Ovary (tissue), 9 donors: Measurements from ENCODE around the gene CFAP70. TPM values are rescaled to one million over a fixed set of nuclear protein-coding genes. Genes with fewer than 3 reads are reported as not detected.

Experiments used
- DNase-seq, 5 donors: peaks; one replicate each; pipeline ENCODE4 v3.0.0-alpha.2; 2019 to 2020
- H3K27ac ChIP-seq, 2 donors: fragments of 200-600 bp; one replicate each; pipeline versions ENCODE4 v1.5.1 to v1.8.0; 2019 to 2022
- H3K27me3 ChIP-seq: fragments of 200-600 bp; one replicate; pipeline ENCODE4 v1.8.0; 2022
- H3K36me3 ChIP-seq: fragments of 200-600 bp; sonication (generic); one replicate; pipeline ENCODE4 v1.5.1; 2019
- H3K4me1 ChIP-seq: one replicate; pipeline ENCODE4 v1.8.1; 2013; ENCODE audit warnings: mild to moderate bottlenecking, moderate library complexity; ENCODE audit not compliant: insufficient read depth
- H3K4me3 ChIP-seq: fragments of 200-600 bp; sonication (generic); one replicate; pipeline ENCODE4 v1.5.1; 2017
- H3K9me3 ChIP-seq, 2 donors: fragments of 200-600 bp in 1 of 2; sonication (generic) in 1 of 2; one replicate each; pipeline versions ENCODE4 v1.5.1 to v1.8.1; 2013 to 2019; ENCODE audit warnings: mild to moderate bottlenecking in 1 of 2, moderate library complexity in 1 of 2
- EP300 ChIP-seq: sonication (generic); formaldehyde crosslinking; IDR thresholded peaks from one replicate; pipeline ENCODE4 v1.6.1; 2017; ENCODE audit warnings: antibody characterized with exemption
- POLR2A ChIP-seq: fragments of 450-650 bp; IDR thresholded peaks from one replicate; pipeline ENCODE4 v1.6.1; 2017; ENCODE audit warnings: antibody characterized with exemption, mild to moderate bottlenecking, moderate library complexity
- WGBS, 3 donors: extraction: QIAGEN DNeasy Blood & Tissue Kit in 1 of 3; methylation state at CpG; one replicate each; pipeline versions ENCODE4 v1.1.5 to v1.1.7; 2013 to 2017; 5-methylcytosine and 5-hydroxymethylcytosine counted together
- intact Hi-C, 4 donors: fragments of 100-400 bp; cut with DNase I; formaldehyde crosslinking; loops; one replicate each; pipeline versions ENCODE4 v1.11.0 to v1.15.1; 2022 to 2023
- polyA plus RNA-seq, 2 donors: library from polyadenylated mRNA; stranded (reverse); fragments of 200-250 nt in 1 of 2; fragments of 350-450 nt in 1 of 2; fragmentation: Illumina TruSeq in 1 of 2; extraction: RNeasy Lipid Tissue Mini Kit (QIAGEN cat#74804) in 1 of 2; gene quantifications; one replicate each; pipeline ENCODE4 v1.2.3, GENCODE V29; 2013 to 2014
- total RNA-seq, 7 donors: library from RNA; depleted of rRNA in 2 of 7; stranded (reverse); fragments of >200 nt in 2 of 7; fragmentation: NEBNext Ultra II Directional in 3 of 7; extraction: Animal tissue kit (Norgen Biotek cat#: 25700) in 3 of 7; gene quantifications; one replicate each; pipeline versions ENCODE4 v1.1.0 to v1.2.4, GENCODE V29; 2016 to 2023
- TF ChIP-seq, protein P1 (sequence below), 3 donors: fragments of 450-650 bp in 2 of 3; fragments of 200-600 bp in 1 of 3; IDR thresholded peaks; one replicate each; pipeline versions ENCODE4 v1.5.1 to v1.8.0; 2016 to 2022; ENCODE audit warnings: antibody characterized with exemption in 3 of 3, mild to moderate bottlenecking in 1 of 3
- donor health status: DM: no; HTN: no; CAD: no; lungs with moderate emphysema.
- donor health status: DM: no; HTN: no; CAD: no.
- donor health status: Bipolar disorder and iron deficiency.
- donor health status: DM: yes; HTN: yes; CAD: no.
- donor health status: DM: no; HTN: no; CAD: no.
- donor health status: DM: yes; HTN: yes; CAD: no.

The CFAP70 gene
- total and polyA plus RNA-seq, 9 donors, result 1.8 to 36.9 (median 3.8) TPM

DNA sequence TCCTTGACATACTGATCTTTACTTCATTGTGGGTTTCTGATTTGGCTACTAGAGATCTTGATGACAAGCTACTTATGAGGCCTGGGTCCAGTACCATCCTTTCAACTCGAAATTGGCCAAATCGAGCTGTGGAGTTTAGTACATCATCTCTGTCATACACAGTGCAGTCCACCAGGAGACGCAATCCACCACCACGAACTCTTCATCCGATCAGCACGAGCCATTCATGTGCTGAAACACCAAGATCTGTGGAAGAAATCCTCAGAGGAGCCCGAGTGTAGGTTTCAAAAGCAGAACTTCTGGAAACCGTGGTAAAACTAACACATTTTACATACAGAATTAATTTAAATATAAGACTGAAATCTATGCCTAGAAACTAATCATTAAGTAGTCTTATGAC lies 125.8 kb downstream of the CFAP70 start:
- no peak for TF ChIP-seq EP300
- no peak for TF ChIP-seq POLR2A
- TF ChIP-seq, protein P1, sequence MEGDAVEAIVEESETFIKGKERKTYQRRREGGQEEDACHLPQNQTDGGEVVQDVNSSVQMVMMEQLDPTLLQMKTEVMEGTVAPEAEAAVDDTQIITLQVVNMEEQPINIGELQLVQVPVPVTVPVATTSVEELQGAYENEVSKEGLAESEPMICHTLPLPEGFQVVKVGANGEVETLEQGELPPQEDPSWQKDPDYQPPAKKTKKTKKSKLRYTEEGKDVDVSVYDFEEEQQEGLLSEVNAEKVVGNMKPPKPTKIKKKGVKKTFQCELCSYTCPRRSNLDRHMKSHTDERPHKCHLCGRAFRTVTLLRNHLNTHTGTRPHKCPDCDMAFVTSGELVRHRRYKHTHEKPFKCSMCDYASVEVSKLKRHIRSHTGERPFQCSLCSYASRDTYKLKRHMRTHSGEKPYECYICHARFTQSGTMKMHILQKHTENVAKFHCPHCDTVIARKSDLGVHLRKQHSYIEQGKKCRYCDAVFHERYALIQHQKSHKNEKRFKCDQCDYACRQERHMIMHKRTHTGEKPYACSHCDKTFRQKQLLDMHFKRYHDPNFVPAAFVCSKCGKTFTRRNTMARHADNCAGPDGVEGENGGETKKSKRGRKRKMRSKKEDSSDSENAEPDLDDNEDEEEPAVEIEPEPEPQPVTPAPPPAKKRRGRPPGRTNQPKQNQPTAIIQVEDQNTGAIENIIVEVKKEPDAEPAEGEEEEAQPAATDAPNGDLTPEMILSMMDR (IDR thresholded peaks at IDR 0.05), result no peak
- Histone ChIP-seq H3K36me3 (no peaks in the 10 kb centered on the region), H3K27ac (no peak overlapping the region), H3K9me3 (no peaks in the 10 kb centered on the region), H3K4me3 (no peak overlapping the region), H3K4me1 (peaks cover 4% of the 10 kb centered on the region), H3K27me3 (no peaks in the 10 kb centered on the region)
- 86 to 88% (median 86%) methylated on average over 8 of the region's 8 CpGs for WGBS, 3 donors
- no peak for DNase-seq
- intact Hi-C loops, result no loop called here

DNA sequence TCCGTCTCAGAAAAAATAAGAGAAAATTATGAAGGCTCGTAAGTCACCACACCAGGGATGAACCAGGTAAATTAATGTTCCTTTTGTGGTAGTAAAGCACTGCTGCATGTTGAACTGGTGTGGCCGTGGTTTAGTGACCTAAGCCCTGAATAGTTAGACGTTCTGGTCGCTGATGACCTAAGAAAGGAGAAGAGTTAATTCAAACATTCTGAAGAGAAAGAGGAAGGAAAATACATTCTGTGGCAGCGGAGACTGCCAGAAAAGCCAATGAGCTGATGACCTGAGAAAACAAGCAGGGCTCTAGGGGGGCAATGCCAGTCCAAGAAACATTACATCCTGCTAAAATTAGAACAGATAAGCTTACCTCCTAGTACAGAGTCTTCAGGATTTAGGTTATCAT lies 129.1 kb downstream of the CFAP70 start:
- TF ChIP-seq, protein P1 (IDR thresholded peaks at IDR 0.05), result no peak
- TF ChIP-seq EP300 (no peak), POLR2A (no peak)
- H3K4me3 ChIP-seq, result no peak overlapping the region
- H3K27me3 ChIP-seq, result no peaks in the 10 kb centered on the region
- intact Hi-C loops, result no loop called here
- H3K36me3 ChIP-seq, result no peaks in the 10 kb centered on the region
- 85 to 87% (median 86%) methylated on average over 6 of the region's 6 CpGs for WGBS, 3 donors
- no peaks in the 10 kb centered on the region for H3K9me3 ChIP-seq
- DNase-seq, result no peak
- no peak overlapping the region for H3K27ac ChIP-seq
- peaks cover 4% of the 10 kb centered on the region for H3K4me1 ChIP-seq

DNA sequence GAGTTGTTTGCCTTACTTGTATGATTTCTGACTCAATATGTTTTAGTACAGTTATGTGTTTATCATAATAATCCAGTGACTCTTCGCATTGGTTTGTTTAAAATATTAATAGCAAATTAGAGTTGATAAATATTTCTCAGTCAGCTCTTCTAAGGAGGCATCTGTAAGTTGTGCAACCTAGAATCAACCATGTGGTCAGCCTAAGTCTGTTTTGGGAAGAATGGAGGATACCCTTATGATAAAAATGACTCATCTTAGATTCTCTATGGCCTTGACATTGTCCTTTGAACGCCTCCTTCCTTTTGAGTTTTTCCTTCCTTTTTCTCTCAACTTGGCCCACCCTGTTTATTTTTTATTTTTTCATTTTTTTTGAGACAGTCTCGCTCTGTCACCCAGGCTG lies 130.4 kb downstream of the CFAP70 start:
- DNase-seq, result no peak
- no peaks in the 10 kb centered on the region for H3K27me3 ChIP-seq
- H3K4me3 ChIP-seq, result no peak overlapping the region
- H3K9me3 ChIP-seq, result no peaks in the 10 kb centered on the region
- H3K36me3 ChIP-seq, result no peaks in the 10 kb centered on the region
- H3K27ac ChIP-seq, result peak overlapping the region in 1 of 2 donors; percentile 3
- intact Hi-C loops, result no loop called here
- 17 to 45% (median 23%) methylated on average over 3 of the region's 3 CpGs for WGBS, 3 donors
- no peak for TF ChIP-seq EP300
- TF ChIP-seq, protein P1 (IDR thresholded peaks at IDR 0.05), result no peak
- no peak for TF ChIP-seq POLR2A
- H3K4me1 ChIP-seq, result peaks cover 4% of the 10 kb centered on the region

DNA sequence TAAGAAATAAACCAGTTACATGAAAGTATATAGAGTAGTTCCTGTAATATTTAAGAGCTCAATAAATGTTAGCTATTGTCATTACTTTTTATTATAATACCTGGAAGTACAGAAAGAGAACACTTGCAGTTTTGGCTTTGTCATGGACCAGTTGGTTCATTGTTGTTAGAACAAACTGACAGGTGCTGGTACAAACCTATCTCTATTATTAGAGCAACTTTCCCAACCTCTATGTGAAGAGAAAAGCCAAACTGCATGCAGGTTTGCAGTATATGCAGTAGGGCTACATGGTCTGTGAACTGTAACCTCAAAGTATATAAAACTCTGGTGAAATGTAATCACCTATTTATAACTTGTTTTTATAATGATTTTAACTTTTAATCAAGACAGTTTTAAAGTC lies 132.0 kb downstream of the CFAP70 start:
- TF ChIP-seq, protein P1 (IDR thresholded peaks at IDR 0.05), result no peak
- TF ChIP-seq EP300 (no peak), POLR2A (no peak)
- intact Hi-C loops, result no loop called here
- Histone ChIP-seq H3K27me3 (no peaks in the 10 kb centered on the region), H3K36me3 (no peaks in the 10 kb centered on the region), H3K4me1 (peaks cover 4% of the 10 kb centered on the region), H3K4me3 (no peak overlapping the region), H3K9me3 (no peaks in the 10 kb centered on the region), H3K27ac (no peak overlapping the region)
- DNase-seq, result no peak

DNA sequence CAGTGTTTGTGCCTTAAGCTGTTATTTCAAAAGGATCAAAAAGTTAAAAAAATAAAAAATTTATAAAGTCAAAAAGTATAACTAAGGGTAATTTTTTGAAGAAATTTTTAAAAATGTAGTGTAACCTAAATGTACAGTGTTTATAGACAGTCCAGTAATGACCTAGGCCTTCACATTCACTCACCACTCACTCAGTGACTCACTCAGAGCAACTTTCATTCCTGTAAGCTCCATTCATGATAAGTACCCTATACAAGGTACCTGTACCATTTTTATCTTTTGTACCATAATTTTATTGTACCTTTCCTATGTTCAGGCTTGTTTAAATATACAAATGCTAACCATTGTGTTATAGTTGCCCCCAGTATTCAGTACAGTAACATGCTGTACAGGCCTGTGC lies 133.1 kb downstream of the CFAP70 start:
- intact Hi-C loops, result no loop called here
- H3K36me3 ChIP-seq, result no peaks in the 10 kb centered on the region
- TF ChIP-seq EP300 (no peak), POLR2A (no peak)
- TF ChIP-seq, protein P1 (IDR thresholded peaks at IDR 0.05), result no peak

More for the DNA sequence above, 133.1 kb downstream of the CFAP70 start:
- no peak for DNase-seq
- Histone ChIP-seq H3K4me1 (peaks cover 4% of the 10 kb centered on the region), H3K9me3 (no peaks in the 10 kb centered on the region), H3K27me3 (no peaks in the 10 kb centered on the region), H3K27ac (no peak overlapping the region), H3K4me3 (no peak overlapping the region)
